ENCODE data around the gene HMSD. TPM values are rescaled to one million over a fixed set of nuclear protein-coding genes. Genes with fewer than 3 reads are reported as not detected.

Gene HMSD
- total RNA-seq, 2 donors from 2014 or later = 0.70 to 5.5 TPM

GRCh38 chr18:63908858-63909257, 40.2 kb upstream of the HMSD start:
- no peaks in the 10 kb centered on the region for H3K9me3 Mint-ChIP-seq
- TF ChIP-seq CTCF (conservative IDR thresholded peaks at IDR 0.05) = no peak
- H3K27me3 ChIP-seq (ENCODE audit: control insufficient read depth, insufficient read depth, low read length, poor library complexity, severe bottlenecking) = no peaks in the 10 kb centered on the region

GRCh38 chr18:63909870-63910269, 39.2 kb upstream of the HMSD start:
- Histone ChIP-seq H3K9ac (ENCODE audit: extremely low read depth, low read length, poor library complexity, severe bottlenecking) (no peak overlapping the region), H3K9me3 (ENCODE audit: control insufficient read depth, low read length) (no peaks in the 10 kb centered on the region), H3K27ac (ENCODE audit: low read depth, low read length) (no peak overlapping the region), H3K36me3 (ENCODE audit: control insufficient read depth, insufficient read depth, low read length) (no peaks in the 10 kb centered on the region), H3K4me1 (ENCODE audit: control insufficient read depth, insufficient read depth, low read length) (no peaks in the 10 kb centered on the region), H3K27me3 (ENCODE audit: control insufficient read depth, insufficient read depth, low read length, poor library complexity, severe bottlenecking) (no peaks in the 10 kb centered on the region), H3K4me3 (ENCODE audit: low read length) (no peak overlapping the region)
- TF ChIP-seq CTCF (conservative IDR thresholded peaks at IDR 0.05) = no peak
- Mint-ChIP-seq H3K27me3 (ENCODE audit: insufficient read depth) (peaks cover 7% of the 10 kb centered on the region), H3K27ac (no peak overlapping the region), H3K9me3 (no peaks in the 10 kb centered on the region), H3K36me3 (ENCODE audit: low read depth) (no peaks in the 10 kb centered on the region), H3K4me1 (no peaks in the 10 kb centered on the region), H3K4me3 (no peak overlapping the region)
- 86% methylated on average over 2 of the region's 2 CpGs; no CpG with 5 or more reads in 1 of the 2 experiments for WGBS, 2 experiments (ENCODE audit: insufficient coverage in 1 of 2, insufficient read length in 1 of 2)
- no peak for DNase-seq

More at GRCh38 chr18:63908858-63909257, 40.2 kb upstream of the HMSD start:
- peaks cover 7% of the 10 kb centered on the region for H3K27me3 Mint-ChIP-seq (ENCODE audit: insufficient read depth)
- no peak overlapping the region for H3K27ac Mint-ChIP-seq
- no peaks in the 10 kb centered on the region for H3K36me3 Mint-ChIP-seq (ENCODE audit: low read depth)
- Histone ChIP-seq H3K27ac (ENCODE audit: low read depth, low read length) (no peak overlapping the region), H3K9ac (ENCODE audit: extremely low read depth, low read length, poor library complexity, severe bottlenecking) (no peak overlapping the region), H3K4me1 (ENCODE audit: control insufficient read depth, insufficient read depth, low read length) (no peaks in the 10 kb centered on the region), H3K4me3 (ENCODE audit: low read length) (no peak overlapping the region), H3K36me3 (ENCODE audit: control insufficient read depth, insufficient read depth, low read length) (no peaks in the 10 kb centered on the region), H3K9me3 (ENCODE audit: control insufficient read depth, low read length) (no peaks in the 10 kb centered on the region)
- WGBS, 2 experiments (ENCODE audit: insufficient coverage in 1 of 2, insufficient read length in 1 of 2) = 80% methylated on average over 1 of the region's 1 CpG; no CpG with 5 or more reads in 1 of the 2 experiments
- H3K4me3 Mint-ChIP-seq = no peak overlapping the region
- no peaks in the 10 kb centered on the region for H3K4me1 Mint-ChIP-seq
- no peak for DNase-seq

- Mint-ChIP-seq H3K36me3 (ENCODE audit: low read depth) (no peaks in the 10 kb centered on the region), H3K27me3 (ENCODE audit: insufficient read depth) (peaks cover 3% of the 10 kb centered on the region), H3K9me3 (no peaks in the 10 kb centered on the region), H3K27ac (no peak overlapping the region), H3K4me1 (no peaks in the 10 kb centered on the region), H3K4me3 (no peak overlapping the region)
- H3K4me1 ChIP-seq (ENCODE audit: control insufficient read depth, insufficient read depth, low read length) = no peaks in the 10 kb centered on the region
- no peak overlapping the region for H3K9ac ChIP-seq (ENCODE audit: extremely low read depth, low read length, poor library complexity, severe bottlenecking)
- TF ChIP-seq CTCF (conservative IDR thresholded peaks at IDR 0.05) = no peak
- WGBS, 2 experiments (ENCODE audit: insufficient coverage in 1 of 2, insufficient read length in 1 of 2) = 95 to 96% methylated on average over 5 of the region's 5 CpGs
- no peaks in the 10 kb centered on the region for H3K9me3 ChIP-seq (ENCODE audit: control insufficient read depth, low read length)
- H3K4me3 ChIP-seq (ENCODE audit: low read length) = no peak overlapping the region
- H3K27me3 ChIP-seq (ENCODE audit: control insufficient read depth, insufficient read depth, low read length, poor library complexity, severe bottlenecking) = no peaks in the 10 kb centered on the region
- H3K36me3 ChIP-seq (ENCODE audit: control insufficient read depth, insufficient read depth, low read length) = no peaks in the 10 kb centered on the region
- no peak for DNase-seq
- no peak overlapping the region for H3K27ac ChIP-seq (ENCODE audit: low read depth, low read length)
Measured at GRCh38 chr18:63917817-63918216, 31.3 kb upstream of the HMSD start.

Measured in endodermal cell (in vitro differentiated cells).